Activated CD4-positive, alpha-beta T cell treated with anti-CD3 and anti-CD28 coated beads, Interleukin-2, amount 50 U/mL, for 4 hours (primary cell): Measurements from ENCODE around the gene TBC1D8.
"Not testable (repeated sequence)": the region's sequence is repeated elsewhere in the genome, so short reads cannot be mapped to it uniquely, and the experiment has no call there.

ENCODE experiments used
- DNase-seq, 2 experiments: peaks; one replicate each; pipeline ENCODE4 v3.0.0-alpha.2; 2020

Gene TBC1D8

DNA sequence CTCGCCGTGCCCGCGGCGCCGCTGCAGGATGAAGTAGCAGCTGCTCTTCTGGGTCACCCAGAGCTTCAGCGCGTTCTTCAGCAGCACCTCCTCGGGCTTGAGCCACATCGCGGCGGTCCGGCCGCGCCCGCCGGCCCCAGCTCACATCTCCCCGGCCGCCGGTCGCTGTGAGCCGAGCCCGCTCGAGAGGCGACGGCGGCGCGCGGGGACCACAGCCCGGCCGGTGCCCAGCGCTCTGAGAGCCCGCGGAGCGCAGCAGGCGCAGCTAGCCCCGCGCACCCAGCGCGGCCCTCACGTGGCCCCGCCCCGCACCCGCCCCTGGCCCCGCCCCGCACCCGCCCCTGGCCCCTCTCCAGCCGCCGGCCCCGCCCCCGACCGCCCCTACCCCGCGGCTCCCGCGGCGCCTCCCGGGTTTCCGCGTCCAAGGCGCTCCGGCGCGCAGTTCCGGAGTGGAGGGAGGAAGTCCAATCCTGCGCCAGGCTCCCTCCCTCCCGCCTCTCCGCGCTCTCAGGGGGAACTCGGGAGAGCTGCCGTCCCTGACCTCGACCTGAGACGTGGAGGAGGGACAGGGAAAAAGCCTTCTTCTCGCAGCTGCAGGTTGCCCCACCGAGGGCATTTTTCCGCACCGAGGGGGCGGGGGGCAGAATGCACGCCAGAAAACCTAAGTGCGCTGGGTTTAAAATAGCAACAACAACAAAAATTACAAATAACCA is at the start of gene TBC1D8:
TBC1D8 (minus strand) TSS at position 237 of the 713 bp plus-strand sequence; CDS start at position 108, 129 bp downstream.
- DNase-seq: peak; percentile 37 to 45

DNA sequence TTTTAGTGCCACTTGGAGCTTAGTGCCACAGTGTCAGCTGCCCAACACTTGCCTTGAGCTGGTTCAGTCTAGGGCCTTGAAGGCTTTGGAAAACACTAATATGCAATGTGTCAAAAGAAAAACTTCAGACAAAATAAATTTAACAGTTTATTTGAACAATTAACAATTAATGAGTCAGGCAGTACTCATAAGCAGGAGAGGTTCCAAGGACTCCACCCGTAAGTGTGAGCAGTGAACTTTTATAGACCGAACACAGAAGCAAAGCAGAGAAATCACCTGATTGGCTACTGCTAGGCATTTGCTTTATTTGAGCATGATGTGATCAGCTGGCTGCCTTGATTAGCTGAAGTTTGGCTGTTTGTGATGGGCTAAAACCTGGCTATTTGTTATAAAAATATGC is 49.5 kb upstream of the TBC1D8 start:
- DNase-seq: no peak

DNA sequence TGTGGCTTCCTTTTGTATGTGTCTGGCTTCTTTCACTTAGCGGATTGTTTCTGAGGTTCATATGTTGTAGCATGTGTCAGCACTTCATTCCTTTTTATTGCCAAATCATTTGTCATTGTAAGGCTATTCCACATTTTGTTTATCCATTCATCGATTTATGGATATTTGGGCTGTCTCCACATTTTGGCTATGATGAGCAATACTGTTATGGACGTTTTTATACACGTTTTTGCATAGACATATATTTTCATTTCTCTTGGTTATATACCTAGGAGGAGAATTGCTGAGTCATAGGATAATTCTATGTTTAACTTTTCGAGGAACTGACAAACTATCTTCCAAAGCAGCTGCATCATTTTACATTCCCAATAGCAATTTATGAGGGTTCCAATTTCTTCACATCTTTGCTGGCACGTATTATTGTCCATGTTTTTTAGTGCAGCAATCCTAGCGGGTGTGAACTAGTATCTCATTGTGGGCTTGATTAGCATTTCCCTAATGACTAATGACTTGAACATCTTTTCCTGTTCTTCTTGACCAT is 48.1 kb upstream of the TBC1D8 start:
- no peak for DNase-seq

DNA sequence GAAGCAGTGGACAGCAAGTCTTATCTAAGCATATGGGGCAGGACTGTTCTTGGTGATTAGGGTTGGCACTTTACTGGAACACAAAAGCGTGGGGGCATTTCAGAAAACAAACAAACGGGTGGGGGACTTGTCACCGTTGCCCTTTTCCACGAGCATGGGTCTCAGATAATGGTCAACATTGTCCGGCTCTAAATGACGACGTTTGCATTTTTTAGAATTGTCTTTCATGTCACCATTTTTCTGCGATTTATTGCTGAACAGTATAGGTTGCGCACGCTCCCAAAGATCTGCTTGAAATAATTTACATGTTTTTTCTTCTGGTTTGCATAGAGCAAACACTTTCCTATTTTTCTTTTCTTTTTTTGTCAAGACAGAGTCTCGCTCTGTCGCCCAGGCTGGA is 46.6 kb upstream of the TBC1D8 start:
- DNase-seq: no peak

DNA sequence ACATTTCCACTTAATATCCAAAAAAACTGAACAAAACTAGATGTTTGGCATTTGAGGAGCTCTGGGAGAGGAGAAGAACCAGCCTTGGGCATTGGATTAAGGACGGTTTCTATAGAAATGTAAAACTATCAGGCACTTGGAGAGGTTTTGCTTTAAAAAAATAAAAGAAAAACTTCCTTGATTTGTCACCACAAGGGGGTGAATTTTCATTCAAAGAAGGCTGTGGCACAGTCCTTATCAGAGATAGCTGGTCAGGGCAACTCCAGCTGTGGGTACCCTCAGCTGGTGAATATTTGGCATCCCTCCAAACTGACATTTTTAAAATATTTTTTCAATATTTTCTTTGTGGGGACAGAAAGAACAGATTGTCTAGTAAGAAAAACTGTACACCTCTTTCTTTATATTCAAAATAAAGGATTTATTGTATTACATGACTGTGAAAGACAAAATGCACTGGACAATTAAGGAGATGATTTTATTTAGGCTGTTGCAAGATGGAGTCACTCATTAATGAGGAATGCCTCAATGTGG is 46.1 kb upstream of the TBC1D8 start:
- no peak for DNase-seq

DNA sequence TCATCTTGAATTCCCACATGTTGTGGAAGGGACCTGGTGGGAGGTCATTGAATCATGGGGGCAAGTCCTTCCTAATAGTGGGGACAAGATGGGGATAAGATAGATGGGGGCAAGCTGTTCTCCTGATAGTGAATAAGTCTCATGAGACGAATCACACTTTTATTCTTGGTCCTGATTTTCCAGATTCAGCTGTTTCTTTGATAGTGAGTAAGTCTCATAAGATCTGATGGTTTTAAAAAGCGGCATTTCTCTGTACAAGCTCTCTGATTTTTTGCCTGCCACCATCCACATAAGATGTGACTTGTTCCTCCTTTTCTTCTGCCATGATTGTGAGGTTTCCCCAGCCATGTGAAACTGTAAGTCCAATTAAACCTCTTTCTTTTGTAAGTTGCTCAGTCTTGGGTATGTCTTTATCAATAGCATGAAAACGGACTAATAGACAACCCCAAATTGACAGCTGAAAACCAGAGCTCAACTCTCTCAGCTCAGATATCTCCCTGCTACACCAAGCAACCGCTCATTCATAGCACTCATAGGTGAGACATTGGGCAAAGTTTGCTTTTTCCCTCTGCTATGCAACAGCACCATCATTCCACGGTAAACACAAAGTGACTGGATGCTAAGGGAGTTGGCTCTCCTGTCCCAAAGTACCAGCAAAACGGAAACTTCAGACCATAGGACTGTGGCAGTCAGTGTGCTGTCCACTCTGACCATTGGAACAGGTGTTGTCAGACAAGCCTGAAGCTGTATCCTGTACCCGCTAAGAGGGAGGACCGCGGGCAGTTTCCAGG is 44.9 kb upstream of the TBC1D8 start:
- no peak for DNase-seq

DNA sequence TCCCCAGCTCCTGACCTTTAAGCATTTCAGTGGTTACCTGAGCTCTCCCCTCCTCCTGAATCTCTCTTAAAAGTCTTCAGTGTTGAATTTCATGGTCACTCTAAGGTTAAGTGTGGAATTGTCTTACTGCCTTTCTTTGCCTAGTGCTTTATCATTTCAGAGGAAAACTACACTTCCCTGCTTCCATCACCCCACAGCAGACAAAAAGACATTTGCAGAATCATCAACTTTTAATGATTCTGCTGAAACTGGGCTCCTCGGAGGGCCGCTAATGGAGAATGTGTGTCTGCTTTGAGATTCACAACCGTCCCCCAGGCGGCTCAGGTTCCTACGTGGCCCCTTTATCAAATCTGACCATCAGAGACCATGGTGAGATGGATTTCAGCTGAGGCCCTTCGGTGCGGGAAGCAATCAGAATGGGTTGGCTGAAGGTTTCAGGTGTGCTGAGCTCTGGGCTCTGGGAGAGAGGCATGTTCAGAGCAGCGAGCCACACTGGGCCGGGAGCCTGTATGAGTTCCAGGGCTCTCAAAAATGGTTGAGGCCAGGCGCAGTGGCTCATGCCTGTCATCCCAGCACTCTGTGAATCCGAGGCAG is 41.9 kb upstream of the TBC1D8 start:
- DNase-seq: no peak

DNA sequence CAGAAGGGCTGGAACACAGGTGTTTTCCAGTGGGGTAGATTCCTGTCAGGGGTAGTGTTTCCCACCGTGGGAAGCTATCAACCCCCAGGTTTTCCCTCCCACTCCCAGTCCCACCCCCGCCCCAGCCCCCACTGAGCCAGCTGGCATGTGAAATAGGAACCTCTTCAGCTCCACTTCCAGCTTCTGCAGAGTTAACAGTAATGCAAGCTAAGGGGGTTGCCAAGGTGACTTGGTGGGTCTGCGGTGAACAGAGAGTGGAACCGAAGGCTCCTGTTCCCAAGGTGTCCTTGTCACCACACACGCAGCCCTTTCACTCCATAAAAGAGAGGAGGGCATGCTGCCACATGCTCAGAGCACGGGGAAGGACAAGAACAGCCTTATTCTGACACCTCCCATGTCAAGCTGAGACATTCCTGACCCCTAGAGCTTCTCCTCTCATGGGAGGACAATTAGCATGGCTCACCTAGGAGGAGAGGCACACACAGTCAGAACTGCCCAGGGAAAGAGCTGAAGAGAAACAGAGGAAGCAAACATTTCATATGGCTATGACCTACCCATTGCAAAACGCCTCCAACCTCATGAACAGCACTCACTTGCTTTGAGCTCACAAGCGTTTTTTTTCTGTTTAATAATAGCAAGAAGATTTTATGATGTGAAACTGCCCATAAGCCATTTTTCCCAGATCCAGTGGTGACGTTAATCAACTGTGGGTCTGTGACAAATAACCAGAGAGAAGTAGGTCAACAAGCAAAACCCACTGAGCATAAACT is 39.8 kb upstream of the TBC1D8 start:
- no peak for DNase-seq

DNA sequence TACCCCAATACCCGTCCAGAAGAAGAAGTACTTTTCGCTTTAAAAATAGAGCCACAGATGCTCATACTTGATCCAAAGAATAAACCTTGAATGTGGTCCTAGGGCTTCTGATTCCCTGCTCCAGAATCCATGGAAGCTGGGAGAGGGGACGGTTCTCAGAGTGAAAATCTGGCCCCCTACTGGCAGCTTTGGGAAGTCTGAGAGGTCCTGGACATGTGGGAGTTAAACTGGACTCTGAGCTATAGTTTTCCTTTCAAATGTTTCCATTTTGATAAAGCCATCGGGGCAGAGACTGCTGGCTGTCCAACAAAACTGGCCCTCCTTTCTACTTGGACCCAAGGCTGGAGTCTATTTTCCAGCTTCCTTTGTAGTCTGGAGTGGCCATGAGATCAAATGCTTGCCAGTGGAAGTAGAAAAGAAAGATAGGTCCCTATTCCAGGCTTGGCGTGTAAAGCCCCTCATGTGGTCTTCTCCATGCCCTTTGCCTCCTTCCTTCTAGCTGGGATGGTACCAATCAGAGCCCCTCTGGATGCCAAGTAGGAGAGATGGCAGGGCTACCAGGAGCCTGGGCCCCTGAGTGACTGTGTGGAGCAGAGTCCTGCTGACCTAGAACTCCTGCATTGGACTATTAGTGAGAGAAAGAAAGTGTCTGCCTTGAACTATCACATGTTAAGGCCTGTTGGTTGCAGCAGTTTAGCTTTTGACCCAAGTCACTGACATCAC is 37.7 kb upstream of the TBC1D8 start:
- DNase-seq: no peak

DNA sequence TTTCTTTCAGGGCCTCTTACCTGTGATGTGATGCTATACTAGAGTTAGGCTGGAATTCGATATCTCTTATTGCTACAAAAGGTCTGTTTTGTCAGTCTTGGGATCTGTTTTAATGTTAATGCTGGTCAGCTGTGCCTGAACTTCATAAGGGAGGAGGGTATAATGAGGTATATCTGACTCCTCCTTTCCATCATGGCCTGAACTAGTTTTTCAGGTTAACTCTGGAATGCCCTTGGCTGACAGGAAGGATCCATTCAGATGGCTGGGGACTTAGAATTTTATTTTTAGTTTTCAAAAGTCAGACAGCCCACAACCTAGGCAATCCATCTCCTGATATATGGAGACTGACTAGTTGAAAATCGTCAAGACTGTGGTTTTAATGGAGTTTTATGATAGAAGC is 35.9 kb upstream of the TBC1D8 start:
- DNase-seq: no peak

DNA sequence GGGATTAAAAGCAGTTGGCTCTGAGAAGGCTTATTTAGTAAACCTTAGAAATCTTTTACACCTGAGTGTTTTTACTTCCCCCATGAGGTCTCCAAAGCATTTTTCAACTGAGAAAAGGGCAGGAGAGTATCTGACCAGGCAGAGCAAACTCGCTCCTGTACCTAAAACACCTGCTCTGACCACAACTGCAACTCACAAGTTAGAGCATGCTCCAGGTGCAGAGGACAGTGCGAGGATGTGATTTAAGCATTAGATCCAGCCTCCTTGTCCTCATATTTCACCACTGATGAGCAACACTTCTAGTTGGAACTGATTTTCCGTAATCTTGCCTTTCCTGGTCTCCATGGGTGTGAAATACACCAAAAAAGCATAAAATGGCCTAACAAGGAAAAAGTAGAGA is 34.5 kb upstream of the TBC1D8 start:
- DNase-seq: no peak

DNA sequence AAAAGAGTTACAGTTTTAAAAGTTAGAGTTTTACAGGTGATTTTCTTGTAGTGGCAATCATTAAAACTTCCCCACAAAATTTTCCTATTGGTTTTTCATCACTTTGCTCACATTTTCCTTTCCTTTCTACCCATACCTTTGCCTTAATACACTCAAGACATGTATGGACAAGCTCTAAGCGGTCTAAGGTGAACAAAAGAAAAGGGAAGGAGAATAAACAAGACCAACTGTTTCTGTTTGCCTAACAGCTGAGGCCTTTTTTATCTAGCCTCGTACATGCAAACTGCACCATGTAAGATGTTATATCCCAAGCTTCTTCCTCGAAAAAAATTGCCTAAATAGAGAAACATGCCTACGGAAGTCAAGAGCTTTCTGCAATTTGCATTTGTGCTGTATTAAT is 33.9 kb upstream of the TBC1D8 start:
- no peak for DNase-seq

DNA sequence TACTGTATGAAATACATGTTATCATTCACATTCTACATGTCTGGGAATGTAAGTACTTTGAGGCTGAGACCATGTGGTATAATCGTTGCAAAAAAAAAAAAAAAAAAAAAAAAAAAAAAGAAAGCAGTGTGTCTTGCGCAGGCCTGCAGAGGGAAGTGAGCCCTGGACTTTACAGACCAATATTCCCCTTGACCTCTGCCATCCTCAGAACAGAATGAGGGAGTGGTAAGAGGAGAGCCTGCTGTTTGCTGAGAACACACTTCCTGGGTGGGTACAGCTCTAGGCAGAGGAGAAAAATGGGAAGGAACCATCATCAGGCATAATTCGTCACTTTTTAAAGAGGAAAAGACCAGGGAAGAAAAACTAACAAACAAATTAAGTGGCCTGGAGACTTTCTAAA is 28.8 kb upstream of the TBC1D8 start:
- DNase-seq: no peak

DNA sequence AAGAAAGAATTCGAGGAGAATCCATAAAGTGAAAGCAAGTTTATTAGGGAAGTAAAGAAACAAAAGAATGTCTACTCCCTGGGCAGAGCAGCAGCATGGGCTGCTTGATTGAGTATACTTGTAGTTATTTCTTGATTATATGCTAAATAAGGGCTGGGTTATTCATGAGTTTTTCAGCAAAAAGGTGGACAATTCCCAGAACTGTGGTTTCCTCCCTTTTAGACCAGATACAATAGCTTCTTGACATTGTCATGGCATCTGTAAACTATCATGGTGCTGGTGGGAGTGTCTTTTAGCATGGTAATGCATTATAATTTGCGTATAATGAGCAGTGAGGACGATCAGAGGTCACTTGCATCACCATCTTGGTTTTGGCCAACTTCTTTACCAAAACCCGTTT is 25.6 kb upstream of the TBC1D8 start:
- DNase-seq: no peak

DNA sequence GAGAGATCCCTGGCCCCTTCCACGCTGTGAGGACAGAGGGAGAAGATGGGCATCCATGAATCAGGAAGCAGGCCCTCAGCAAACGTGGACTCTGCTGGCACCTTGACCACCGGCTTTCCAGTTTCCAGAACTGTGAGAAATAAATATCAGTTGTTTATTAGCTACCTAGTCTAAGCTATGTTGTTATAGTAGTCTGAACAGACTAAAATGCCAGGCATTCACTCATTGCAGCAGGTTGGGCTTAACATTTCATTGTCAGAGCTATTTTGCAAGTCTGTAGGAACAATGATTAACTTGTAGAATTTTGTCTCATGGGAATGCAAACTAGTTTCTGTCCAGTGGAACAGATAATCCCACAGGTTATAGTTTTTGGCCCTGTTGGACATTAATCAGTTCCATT is 24.8 kb upstream of the TBC1D8 start:
- no peak for DNase-seq

DNA sequence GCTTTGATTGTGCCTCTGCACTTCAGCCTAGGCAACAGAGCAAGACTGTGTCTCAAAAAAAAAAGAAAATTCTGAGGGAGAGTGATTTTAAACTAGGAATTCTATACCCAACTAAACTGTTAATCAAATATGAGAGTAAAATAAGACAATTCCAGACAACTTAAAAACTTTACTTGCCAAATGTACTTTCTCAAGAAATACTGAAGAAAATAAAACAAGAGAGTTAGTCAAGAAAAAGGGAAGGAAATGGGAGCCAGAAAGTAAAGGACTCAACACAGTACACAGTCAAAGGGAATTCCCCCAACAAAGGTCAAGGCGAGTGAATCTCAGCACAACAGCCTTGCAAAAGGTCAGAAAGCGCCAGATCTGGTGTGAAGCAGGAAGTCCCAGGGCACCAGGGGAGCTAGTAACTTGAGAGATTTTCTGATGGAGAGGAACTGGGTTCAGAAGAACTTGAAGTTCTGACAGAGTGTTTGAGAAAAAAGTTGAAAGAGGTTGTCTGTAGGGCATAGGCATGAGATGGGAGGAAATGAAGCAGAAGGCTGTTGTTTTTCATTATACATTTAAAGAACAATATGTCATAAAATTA is 22.6 kb upstream of the TBC1D8 start:
- peak; percentile 21 to 23 for DNase-seq

DNA sequence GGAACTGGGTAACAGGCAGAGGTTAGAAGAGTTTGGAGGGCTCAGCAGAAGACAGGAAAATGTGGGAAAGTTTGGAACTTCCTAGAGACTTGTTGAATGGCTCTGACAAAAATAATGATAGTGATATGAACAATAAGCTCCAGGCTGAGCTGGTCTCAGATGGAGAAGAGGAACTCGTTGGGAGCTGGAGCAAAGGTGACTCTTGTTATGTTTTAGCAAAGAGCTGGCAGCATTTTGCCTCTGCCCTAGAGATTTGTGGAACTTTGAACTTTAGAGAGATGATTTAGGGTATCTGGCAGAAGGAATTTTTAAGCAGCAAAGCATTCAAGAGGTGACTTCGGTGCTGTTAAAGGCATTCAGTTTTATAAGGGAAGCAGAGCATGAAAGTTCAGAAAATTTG is 18.6 kb upstream of the TBC1D8 start:
- not testable (repeated sequence) for DNase-seq

DNA sequence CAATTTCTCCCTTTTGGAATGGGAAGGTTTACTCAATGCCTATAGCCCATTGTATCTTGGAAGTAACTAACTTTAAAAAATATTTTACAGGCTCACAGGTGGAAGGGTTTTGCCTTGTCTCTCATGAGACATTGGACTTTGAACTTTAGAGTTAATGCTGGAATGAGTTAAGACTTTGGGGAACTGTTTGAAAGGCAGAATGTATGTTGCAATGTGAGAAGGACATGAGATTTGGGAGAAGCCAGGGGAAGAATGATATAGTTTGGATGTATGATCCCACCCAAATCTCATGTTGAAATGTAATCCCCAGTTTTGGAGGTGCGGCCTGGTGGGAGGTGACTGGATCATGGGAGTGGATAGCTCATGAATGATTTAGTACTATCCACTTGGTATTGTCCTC is 17.5 kb upstream of the TBC1D8 start:
- DNase-seq: no peak

DNA sequence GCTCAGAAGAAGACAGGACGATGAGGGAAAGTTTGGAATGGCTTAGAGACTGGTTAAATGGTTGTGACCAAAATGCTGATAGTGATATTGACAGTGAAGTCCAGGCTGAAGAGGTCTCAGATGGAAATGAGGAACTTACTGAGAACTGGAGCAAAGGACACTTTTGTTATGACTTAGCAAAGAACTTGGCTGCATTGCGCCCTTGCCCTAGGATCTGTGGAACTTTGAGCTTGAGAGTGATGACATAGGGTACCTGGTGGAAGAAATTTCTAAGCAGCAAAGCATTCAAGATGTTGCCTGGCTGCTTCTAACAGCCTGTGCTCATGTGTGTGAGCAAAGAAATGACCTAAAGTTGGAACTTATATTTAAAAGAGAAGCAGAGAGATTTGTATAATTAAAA is 16.4 kb upstream of the TBC1D8 start:
- DNase-seq: not testable (repeated sequence)

DNA sequence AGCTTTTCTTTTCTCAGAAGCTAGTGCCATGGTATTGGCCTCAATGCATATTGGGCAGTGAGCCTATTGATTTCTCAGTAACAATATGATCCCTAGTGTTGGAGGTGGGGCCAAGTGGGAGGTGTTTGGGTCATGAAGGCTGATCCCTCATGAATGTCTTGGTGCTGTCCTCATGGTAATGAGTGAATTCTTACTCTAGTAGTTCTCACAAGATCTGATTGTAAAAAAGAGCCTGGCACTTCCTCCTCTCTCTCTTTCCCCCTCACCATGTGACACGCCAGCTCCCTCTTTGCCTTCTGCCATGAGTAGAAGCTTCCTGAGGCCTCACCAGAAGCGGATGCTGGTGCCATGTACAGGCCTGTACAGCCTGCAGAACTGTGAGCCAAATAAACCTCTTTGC is 12.8 kb upstream of the TBC1D8 start:
- DNase-seq: no peak

DNA sequence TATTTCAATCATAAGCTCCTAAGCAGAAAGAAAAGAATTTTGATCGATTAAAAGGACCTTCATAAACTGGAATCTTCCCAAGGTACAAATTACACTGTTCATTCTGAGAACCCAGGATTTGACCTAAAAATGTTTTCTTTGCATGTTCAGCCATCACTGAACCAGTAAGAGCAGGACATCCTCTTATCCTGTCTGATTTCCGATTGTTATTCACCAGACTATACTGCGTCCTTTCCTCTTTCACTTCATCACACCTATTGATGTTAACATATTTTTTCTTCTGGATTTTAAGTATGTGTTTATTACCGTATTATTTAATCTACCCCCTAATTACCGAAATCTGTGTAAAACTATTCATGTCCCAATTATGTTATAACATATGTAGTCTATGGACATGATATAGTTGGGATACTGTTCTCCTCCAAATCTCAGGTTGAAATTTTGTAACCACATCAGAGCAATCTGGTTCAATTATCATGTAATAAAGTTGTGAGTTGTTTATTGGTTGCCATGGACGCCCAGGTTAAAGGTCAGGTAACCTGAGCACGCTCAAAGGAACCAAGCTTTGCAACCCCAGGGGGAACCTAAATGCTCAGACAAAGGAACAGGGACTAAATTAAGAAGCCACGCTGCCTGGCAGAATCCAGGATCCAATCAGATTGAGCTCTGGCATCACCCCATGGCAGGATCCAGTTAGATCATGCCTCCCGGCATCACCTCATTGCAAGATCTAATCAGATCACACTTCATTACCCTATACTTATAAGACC is 11.6 kb upstream of the TBC1D8 start:
- DNase-seq: no peak
